ENCODE results near the gene METTL16.
"Not testable (repeated sequence)": the region's sequence is repeated elsewhere in the genome, so short reads cannot be mapped to it uniquely, and the experiment has no call there.

Gene METTL16

DNA sequence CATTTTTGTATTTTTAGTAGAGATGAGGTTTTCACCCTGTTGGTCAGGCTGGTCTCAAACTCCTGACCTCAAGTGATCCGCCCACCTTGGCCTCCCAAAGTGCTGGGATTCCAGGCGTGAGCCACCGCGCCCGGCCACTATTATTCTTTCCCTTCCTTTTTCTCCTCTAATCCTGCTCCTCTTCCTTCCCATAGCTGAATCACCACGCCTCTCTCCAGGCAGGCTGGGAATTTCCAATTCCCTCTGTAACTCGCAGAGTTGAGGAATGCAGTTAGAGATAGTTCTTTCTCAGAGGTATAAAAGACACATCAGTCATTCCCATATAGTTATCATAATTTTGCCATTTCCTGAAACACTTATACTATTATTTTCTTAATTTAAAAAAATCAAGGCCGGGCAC is 11.2 kb downstream of the METTL16 start:
- DNase-seq: no peak

DNA sequence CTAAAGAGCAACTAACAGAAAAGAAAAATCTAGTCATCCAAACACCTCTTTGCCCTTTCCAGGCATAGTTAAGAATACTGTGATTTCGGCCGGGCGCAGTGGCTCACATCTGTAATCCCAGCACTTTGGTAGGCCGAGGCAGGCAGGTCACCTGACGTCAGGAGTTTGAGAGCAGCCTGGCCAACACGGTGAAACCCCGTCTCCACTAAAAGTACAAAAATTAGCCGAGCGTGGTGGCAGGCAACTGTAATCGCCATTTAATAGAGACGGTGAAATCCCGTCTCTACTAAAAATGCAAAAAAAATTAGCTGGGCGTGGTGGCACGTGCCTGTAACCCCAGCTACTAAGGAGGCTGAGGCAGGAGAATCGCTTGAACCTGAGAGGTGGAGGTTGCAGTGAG is 22.4 kb downstream of the METTL16 start:
- not testable (repeated sequence) for DNase-seq

DNA sequence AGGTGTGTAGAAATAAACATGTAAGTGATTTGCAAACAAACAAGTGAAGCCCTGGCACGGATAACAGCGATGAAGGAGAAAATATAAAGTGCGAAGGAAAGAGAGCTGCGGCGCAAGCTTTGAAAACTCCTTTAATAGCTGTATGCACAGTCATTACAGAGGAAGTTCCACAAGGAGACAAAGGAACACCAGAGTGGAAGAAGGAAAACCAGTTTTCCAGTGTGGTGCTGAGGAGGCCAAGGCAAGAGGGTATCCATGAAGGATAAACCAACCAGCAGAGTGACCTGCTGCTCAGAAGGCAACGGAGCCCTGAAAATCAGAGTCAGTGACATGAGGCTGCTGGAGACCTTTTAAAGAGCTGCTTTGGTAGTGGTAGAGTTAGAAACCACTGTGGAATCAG is 24.4 kb downstream of the METTL16 start:
- no peak for DNase-seq

GRCh38 chr17:2486709-2487108 is 25.0 kb downstream of the METTL16 start:
- DNase-seq: not testable (repeated sequence)

DNA sequence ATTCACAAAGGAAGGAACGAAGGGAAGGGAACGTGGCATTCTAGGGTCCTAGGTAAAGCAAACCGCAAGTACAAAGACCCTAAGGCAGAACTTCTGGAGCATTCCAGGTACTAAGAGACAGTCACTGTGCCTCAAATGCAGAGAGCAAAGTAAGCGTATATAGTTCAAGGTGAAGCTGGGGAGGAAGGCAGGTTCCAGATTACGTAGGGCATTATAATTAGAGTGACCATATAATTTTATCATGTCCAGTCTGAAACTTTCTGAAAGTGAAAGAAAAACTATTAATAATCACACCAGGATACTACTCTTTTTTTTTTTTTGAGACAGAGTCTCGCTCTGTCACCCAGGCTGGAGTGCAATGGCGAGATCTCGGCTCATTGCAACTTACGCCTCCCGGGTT is 25.7 kb downstream of the METTL16 start:
- no peak for DNase-seq

DNA sequence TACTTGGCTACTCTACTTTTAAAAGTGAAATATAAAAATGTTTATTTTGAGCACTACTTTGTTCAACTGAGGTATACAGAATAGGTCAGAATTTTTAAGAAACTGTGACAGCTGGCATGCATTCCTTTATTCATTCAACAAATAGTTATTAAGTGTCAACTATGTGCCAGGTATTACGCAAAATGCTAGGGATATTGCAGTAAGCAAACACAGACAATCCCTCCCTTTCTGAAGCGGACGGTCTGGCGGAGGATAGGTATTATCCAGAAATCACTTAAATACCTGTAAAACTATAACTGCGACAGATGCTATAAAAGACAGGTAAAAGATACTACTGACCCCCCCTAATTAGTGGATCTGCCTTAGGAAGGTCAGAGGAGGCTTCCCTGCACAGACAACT is 26.1 kb downstream of the METTL16 start:
- DNase-seq: no peak

GRCh38 chr17:2484876-2485275 is 26.8 kb downstream of the METTL16 start:
- no peak for DNase-seq

- DNase-seq: no peak
Observed at GRCh38 chr17:2483084-2483483, 28.6 kb downstream of the METTL16 start.

DNA sequence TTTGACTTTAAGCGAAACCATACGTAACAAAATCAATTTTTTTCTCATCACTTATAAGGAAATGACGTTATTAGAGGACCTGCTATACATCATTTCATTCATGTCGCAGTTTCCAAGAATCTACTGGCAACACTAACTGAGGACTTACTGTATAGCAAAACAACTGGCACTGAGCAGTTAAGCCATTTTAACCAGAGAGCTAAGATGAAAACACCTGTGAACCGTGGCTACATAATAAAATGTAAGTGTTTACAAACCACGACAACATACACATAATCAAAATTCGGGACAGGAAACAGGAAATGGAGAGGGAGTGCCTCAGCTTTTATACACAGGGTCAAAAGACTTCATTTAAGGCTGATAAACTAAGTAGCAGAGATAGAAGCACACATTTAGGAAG is 29.5 kb downstream of the METTL16 start:
- no peak for DNase-seq

- no peak for DNase-seq
Observed at GRCh38 chr17:2481760-2482159, 29.9 kb downstream of the METTL16 start.

- no peak for DNase-seq
Observed at GRCh38 chr17:2478458-2478857, 33.2 kb downstream of the METTL16 start.

DNA sequence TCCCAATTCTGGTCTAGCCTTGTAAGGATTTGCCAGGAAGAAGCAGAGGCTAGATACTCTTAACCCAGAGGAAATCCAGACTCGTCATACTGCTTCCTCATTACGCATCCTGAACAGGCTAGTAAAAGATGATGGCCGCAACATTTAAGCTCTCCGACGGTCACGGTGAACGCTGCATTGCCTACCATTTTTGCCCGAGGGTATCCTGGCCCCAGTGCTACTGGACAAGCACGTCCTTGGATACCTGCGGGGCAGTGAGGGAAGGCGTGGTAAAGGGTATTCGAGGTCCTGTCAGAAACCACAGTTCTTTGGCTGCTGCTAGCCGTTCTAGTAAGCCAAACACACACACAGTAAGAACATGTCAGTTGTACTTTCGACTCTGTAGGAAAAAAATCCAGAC is 36.6 kb downstream of the METTL16 start:
- DNase-seq: no peak

DNA sequence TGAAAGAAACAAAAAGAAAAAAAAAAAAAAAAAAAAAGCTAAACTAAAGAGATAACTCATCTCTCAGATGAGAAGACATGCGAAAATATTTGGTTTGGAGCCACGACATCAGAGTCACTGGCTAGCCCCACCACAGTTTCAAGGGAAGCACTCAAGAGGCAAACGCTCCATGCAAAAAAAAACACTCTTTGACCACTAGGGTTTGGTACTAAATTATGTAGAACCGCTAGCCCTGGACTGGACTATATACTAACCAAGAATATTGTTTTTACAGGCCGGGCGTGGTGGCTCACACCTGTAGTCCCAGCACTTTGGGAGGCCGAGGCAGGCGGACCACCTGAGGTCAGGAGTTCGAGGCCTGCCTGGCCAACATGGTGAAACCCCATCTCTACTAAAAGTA is 37.3 kb downstream of the METTL16 start:
- DNase-seq: peak in 1 of 2 experiments; percentile 1

- DNase-seq: no peak
Observed at GRCh38 chr17:2468270-2468669, 43.4 kb downstream of the METTL16 start.

DNA sequence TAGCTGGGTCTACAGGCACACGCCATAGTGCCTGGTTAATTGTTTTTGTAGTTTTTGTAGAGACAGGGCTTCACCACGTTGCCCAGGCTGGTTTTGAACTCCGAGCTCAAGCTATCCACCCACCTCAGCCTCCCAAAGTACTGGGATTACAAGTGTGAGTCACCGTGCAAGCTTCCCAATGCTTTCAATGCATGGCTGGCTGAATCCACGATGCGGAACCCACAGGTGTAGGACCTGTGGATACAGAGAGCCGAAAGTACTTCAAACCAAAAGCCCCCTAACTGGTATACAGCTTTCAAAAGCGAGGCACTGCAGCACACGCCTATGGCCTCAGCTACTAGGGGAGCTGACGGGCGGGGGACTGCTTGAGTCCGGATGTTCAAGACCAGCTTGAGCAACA is 44.8 kb downstream of the METTL16 start:
- DNase-seq: no peak

- DNase-seq: no peak
Observed at GRCh38 chr17:2462481-2462880, 49.2 kb downstream of the METTL16 start.

DNA sequence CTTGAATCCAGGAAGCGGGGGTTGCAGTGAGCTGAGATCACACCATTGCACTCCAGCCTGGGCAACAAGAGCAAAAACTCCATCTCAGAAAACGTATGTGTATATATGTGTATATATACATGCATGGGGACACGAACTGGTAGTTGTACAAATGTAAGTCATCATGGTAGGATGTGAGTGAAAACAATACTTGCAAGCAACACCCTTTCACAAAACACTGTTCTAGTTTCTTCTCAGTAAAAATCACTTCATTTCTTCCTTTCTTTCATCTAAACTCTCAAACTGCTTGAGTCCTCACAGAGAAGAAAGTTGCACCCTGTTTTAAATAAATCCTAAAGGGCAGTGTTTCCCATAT is 51.8 kb downstream of the METTL16 start:
- DNase-seq: no peak

DNA sequence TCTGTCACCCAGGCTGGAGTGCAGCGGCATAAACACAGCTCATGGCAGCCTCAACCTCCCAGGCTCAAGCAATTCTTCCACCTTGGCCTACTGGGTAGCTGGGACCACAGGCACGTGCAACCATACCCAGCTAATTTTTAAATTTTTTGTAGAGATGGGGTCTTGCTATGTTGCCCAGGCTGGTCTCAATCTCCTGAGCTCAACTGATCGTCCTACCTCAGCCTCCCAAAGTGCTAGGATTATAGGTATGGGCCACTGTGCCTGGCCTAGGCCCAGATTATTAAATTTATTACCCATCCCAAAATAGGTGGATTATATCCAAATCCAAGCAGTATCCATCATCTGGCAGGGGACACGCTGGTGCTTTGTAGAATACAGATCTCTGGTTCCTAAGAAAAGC is 53.8 kb downstream of the METTL16 start:
- DNase-seq: no peak

DNA sequence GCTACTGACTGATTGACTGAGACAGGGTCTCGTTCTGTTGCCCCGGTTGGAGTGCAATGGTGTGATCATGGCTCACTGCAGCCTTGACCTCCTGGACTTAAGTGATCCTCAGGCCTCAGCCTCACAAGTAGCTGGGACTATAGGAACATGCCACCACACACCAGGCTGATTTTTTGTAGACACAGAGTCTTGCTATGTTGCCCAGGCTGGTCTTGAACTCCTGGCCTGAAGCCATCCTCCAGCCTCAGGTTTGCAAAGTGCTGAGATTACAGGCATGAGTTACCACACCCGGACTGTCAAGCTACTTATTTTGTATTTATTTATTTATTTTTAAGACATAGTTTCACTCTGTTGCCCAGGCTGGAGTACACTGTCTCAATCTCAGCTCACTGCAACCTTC is 55.2 kb downstream of the METTL16 start:
- no peak for DNase-seq

DNA sequence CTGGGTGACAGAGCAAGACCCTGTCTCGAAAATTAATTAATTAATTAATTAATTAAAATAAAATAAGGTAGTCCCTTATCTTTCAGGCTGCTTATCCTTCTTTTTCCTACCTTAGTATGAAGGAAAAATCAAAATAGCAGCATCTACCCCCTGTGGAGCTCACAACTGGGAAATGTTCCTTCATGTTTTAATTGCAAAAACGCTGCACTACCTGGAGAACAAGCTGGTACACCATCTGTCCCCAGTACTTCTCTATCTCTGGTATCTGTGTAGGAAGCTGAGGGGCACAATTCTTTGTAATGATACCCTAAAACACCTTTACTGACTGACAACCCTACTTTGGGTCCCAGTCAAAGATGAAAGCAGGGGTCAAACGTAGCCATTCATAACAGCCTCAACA is 55.7 kb downstream of the METTL16 start:
- DNase-seq: no peak

DNA sequence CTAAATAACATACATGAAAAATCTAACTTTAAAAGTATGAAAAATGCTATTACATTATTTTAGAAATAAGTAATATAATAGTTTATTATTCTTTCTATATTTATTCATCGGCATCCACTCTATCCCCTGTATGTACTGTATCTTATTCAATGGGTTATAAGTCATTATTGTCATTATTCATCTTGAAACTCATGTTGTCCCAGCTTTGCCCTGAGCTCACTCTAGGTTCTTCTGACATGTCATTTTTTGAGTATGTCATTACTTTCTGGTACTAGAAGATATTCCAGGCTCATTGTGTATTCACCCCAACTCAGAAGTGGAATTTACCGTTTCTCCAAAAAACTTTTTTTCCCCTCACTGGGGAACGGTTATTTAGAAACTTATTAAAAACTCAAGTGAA is 57.8 kb downstream of the METTL16 start:
- DNase-seq: no peak

GRCh38 chr17:2453325-2453724 is 58.4 kb downstream of the METTL16 start:
- no peak for DNase-seq

GRCh38 chr17:2452216-2452750 is 59.4 kb downstream of the METTL16 start:
- peak in 1 of 2 experiments; percentile 9 for DNase-seq

DNA sequence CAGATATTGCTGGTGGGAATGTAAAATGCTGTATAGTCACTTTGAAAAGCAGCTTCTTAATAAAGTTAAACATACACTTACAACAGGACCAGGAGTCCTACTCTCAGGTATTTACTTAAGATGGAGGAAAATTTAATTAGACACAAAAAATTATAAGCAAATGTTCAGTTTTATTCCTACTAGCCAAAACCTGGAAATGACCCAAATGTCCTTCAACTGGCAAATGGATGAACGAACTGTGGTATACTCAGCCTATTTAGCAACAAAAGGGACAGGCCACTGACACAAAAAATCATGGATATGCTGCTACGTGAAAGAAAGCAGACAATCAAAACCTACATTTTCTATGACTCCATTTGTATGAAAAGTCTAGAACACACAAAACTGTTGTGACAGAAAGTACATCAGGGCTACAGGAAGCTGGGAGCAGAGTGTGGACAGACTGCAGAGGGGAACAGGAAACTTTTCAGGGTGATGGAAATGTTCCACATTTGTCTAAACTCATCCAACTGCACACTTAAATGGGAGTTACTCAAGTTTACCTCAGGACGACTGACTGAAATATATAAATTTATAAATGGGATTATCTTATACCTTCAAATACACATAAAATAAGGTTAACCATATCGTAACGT is 61.6 kb downstream of the METTL16 start:
- DNase-seq: peak; percentile 35 to 42

GRCh38 chr17:2449486-2449885 is 62.2 kb downstream of the METTL16 start:
- no peak for DNase-seq

Measured in Kasumi-1 (cell line).